HCT116 (cell line): Measurements from ENCODE around the gene GRIP2. TPM values are rescaled to one million over a fixed set of nuclear protein-coding genes. Genes with fewer than 3 reads are reported as not detected.

Source experiments
- ATAC-seq: fragments of 200-7000 bp; cut with Tn5 transposase; 2 replicates; pipeline ENCODE4 v1.9.1; 2020; ENCODE audit warnings: mild to moderate bottlenecking, moderate library complexity
- BruUV-seq: library from RNA; stranded (reverse); fragments of 400-500 nt; replicated peaks from 2 replicates; lab custom pipeline; 2021; lab: Mats Ljungman, UMichigan
- CTCF ChIA-PET: fragments of 300-600 bp; sonication (Branson Sonifier 250); formaldehyde crosslinking; loops from one replicate; lab custom pipeline; 2021; ENCODE audit warnings: antibody characterized with exemption; lab: Charles Lee
- POLR2A ChIA-PET: fragments of 300-600, 350-600 bp; sonication (Branson Sonifier 250); formaldehyde crosslinking; loops from one replicate; lab custom pipeline; 2021; ENCODE audit warnings: antibody characterized with exemption; lab: Charles Lee
- RAD21 ChIA-PET, 2 experiments: fragments of 300-600 bp; sonication (Branson Sonifier 250); formaldehyde crosslinking; loops; one replicate each; lab custom pipeline; 2023; ENCODE audit warnings: low total read pairs in 2 of 2; ENCODE audit not compliant: uncharacterized antibody in 2 of 2, unreplicated experiment in 2 of 2, low non-redundant PET in 1 of 2; lab: Charles Lee
- DNase-seq: peaks from one replicate; pipeline ENCODE4 v3.0.0-alpha.2; 2010; ENCODE audit warnings: low read depth, low spot score
- H2AFZ ChIP-seq: fragments of 200-600 bp; shearing (Covaris generic), sonication (generic); 2 replicates; pipeline ENCODE4 v1.6.1; 2017; ENCODE audit warnings: low read depth, mixed run types, mixed read lengths, antibody characterized with exemption, low read length; ENCODE audit not compliant: poor library complexity, severe bottlenecking
- H3K27ac ChIP-seq: 2 replicates; pipeline ENCODE4 v1.5.1; 2012; ENCODE audit warnings: low read depth, low read length
- H3K27me3 ChIP-seq: fragments of 200-600 bp; sonication (generic); 2 replicates; pipeline ENCODE4 v1.6.1; 2016; ENCODE audit warnings: mixed run types, low read length, mixed read lengths; ENCODE audit not compliant: insufficient read depth
- H3K36me3 ChIP-seq, 2 experiments: fragments of 200-500 bp in 1 of 2; fragments of 200-600 bp in 1 of 2; sonication (Bioruptor generic) in 1 of 2; sonication (generic) in 1 of 2; 2 replicates each; pipeline versions ENCODE4 v1.5.1 to v1.6.1; 2014 to 2016; ENCODE audit warnings: low read length in 2 of 2, inconsistent platforms in 1 of 2, mixed read lengths in 1 of 2, mixed run types in 1 of 2; ENCODE audit not compliant: insufficient read depth in 2 of 2, control insufficient read depth in 1 of 2
- H3K4me1 ChIP-seq, 2 experiments: fragments of 200-600 bp in 1 of 2; sonication (generic) in 1 of 2; 2 replicates each; pipeline versions ENCODE4 v1.5.1 to v1.6.1; 2012 to 2017; ENCODE audit warnings: low read length in 2 of 2, inconsistent platforms in 1 of 2, mild to moderate bottlenecking in 1 of 2, mixed read lengths in 1 of 2, mixed run types in 1 of 2, moderate library complexity in 1 of 2; ENCODE audit not compliant: insufficient read depth in 2 of 2, control insufficient read depth in 1 of 2
- H3K4me2 ChIP-seq: fragments of 200-600 bp; sonication (generic); 2 replicates; pipeline ENCODE4 v1.6.1; 2017; ENCODE audit warnings: mixed run types, low read length, mixed read lengths
- H3K4me3 ChIP-seq, 2 experiments: fragments of 200-600 bp in 1 of 2; sonication (generic) in 1 of 2; replicated peaks in 1 of 2; 2 replicates each; pipeline ENCODE4 v1.5.1; 2011 to 2016; ENCODE audit warnings: low read length in 2 of 2, control low read depth in 1 of 2, low read depth in 1 of 2, mild to moderate bottlenecking in 1 of 2, mixed read lengths in 1 of 2, mixed run types in 1 of 2
- H3K79me2 ChIP-seq: fragments of 200-600 bp; sonication (generic); 2 replicates; pipeline ENCODE4 v1.6.1; 2017; ENCODE audit warnings: mild to moderate bottlenecking, mixed run types, low read length, moderate library complexity, mixed read lengths; ENCODE audit not compliant: insufficient read depth
- H3K9ac ChIP-seq: fragments of 200-600 bp; sonication (generic); 2 replicates; pipeline ENCODE4 v1.6.1; 2016; ENCODE audit warnings: low read length, mixed read lengths
- H3K9me2 ChIP-seq: fragments of 200-600 bp; sonication (generic), shearing (Covaris generic); 2 replicates; pipeline ENCODE4 v1.6.1; 2017; ENCODE audit warnings: mixed run types, mild to moderate bottlenecking, moderate library complexity; ENCODE audit not compliant: insufficient read depth
- H3K9me3 ChIP-seq, 2 experiments: fragments of 200-500 bp in 1 of 2; fragments of 200-600 bp in 1 of 2; sonication (Bioruptor generic) in 1 of 2; sonication (generic) in 1 of 2; 2 replicates each; pipeline ENCODE4 v1.6.1; 2014 to 2017; ENCODE audit warnings: low read length in 2 of 2, mixed read lengths in 2 of 2, inconsistent platforms in 1 of 2, low read depth in 1 of 2, mild to moderate bottlenecking in 1 of 2, mixed run types in 1 of 2, moderate library complexity in 1 of 2; ENCODE audit not compliant: control insufficient read depth in 1 of 2, insufficient read depth in 1 of 2
- H4K20me1 ChIP-seq: fragments of 200-600 bp; sonication (generic), shearing (Covaris generic); 2 replicates; pipeline ENCODE4 v1.6.1; 2017; ENCODE audit warnings: mixed run types, mild to moderate bottlenecking, moderate library complexity; ENCODE audit not compliant: insufficient read depth
- ATF3 ChIP-seq: IDR thresholded peaks from 2 replicates; pipeline ENCODE4 v1.6.1; 2012
- CBX3 ChIP-seq: IDR thresholded peaks from 2 replicates; pipeline ENCODE4 v1.6.1; 2012; ENCODE audit warnings: low read depth
- CEBPB ChIP-seq: IDR thresholded peaks from 2 replicates; pipeline ENCODE4 v1.6.1; 2012; ENCODE audit warnings: low read depth
- CTCF ChIP-seq, 3 experiments: fragments of 200-600 bp in 1 of 3; sonication (generic) in 1 of 3; IDR thresholded peaks in 2 of 3; conservative IDR thresholded peaks in 1 of 3; 2 replicates each; pipeline ENCODE4 v1.5.1; 2012 to 2017; ENCODE audit warnings: low read depth in 2 of 3, low read length in 2 of 3, antibody characterized with exemption in 1 of 3, borderline replicate concordance in 1 of 3, control low read depth in 1 of 3, mild to moderate bottlenecking in 1 of 3, mixed read lengths in 1 of 3, mixed run types in 1 of 3, moderate library complexity in 1 of 3; ENCODE audit not compliant: insufficient read depth in 1 of 3
- ELF1 ChIP-seq: IDR thresholded peaks from 2 replicates; pipeline ENCODE4 v1.6.1; 2012; ENCODE audit warnings: low read depth, borderline replicate concordance
- FOSL1 ChIP-seq: IDR thresholded peaks from 2 replicates; pipeline ENCODE4 v1.6.1; 2012; ENCODE audit warnings: low read depth
- JUND ChIP-seq: IDR thresholded peaks from 2 replicates; pipeline ENCODE4 v1.6.1; 2012
- POLR2A ChIP-seq: IDR thresholded peaks from 2 replicates; pipeline ENCODE4 v1.7.0; 2011; ENCODE audit warnings: borderline replicate concordance; ENCODE audit not compliant: insufficient read depth, insufficient read length; ENCODE audit errors: extremely low read depth
- POLR2AphosphoS5 ChIP-seq: IDR thresholded peaks from 2 replicates; pipeline ENCODE4 v1.6.1; 2011; ENCODE audit warnings: mild to moderate bottlenecking, low read depth, low read length, moderate library complexity
- RAD21 ChIP-seq: IDR thresholded peaks from 2 replicates; pipeline ENCODE4 v1.6.1; 2012; ENCODE audit warnings: low read depth, mild to moderate bottlenecking
- SP1 ChIP-seq: IDR thresholded peaks from 2 replicates; pipeline ENCODE4 v1.6.1; 2012; ENCODE audit warnings: low read depth
- SRF ChIP-seq: IDR thresholded peaks from 2 replicates; pipeline ENCODE4 v1.6.1; 2012; ENCODE audit warnings: low read depth
- TCF7L2 ChIP-seq: IDR thresholded peaks from 2 replicates; pipeline ENCODE4 v1.7.0; 2011; ENCODE audit warnings: borderline replicate concordance, inconsistent platforms; ENCODE audit not compliant: insufficient read depth, insufficient read length; ENCODE audit errors: extremely low read depth
- YY1 ChIP-seq: IDR thresholded peaks from 2 replicates; pipeline ENCODE4 v1.6.1; 2011; ENCODE audit warnings: low read length, low read depth, moderate library complexity, mild to moderate bottlenecking; ENCODE audit not compliant: insufficient replicate concordance; ENCODE audit errors: extremely low read depth
- ZNF274 ChIP-seq: fragments of 200-500 bp; sonication (Bioruptor generic); IDR thresholded peaks from 2 replicates; pipeline ENCODE4 v1.6.1; 2014; ENCODE audit warnings: mild to moderate bottlenecking, low read depth, low read length, inconsistent platforms
- intact Hi-C: fragments of 100-400 bp; cut with micrococcal nuclease; formaldehyde crosslinking; loops from 2 replicates; pipeline ENCODE4 v1.10.0; 2022
- total RNA-seq: library from RNA; stranded (reverse); gene quantifications from one replicate; pipeline ENCODE4 v1.2.1, GENCODE V29; 2021; ENCODE audit not compliant: unreplicated experiment
- TF ChIP-seq, protein P1 (sequence below): IDR thresholded peaks from 2 replicates; pipeline ENCODE4 v1.6.1; 2011; ENCODE audit warnings: mild to moderate bottlenecking, low read length, moderate library complexity; ENCODE audit not compliant: insufficient replicate concordance; ENCODE audit errors: extremely low read depth
- TF ChIP-seq, protein P2 (sequence below): IDR thresholded peaks from 2 replicates; pipeline ENCODE4 v1.6.1; 2012

GRIP2 gene
- total RNA-seq, 1 experiment from 2014 or later = 0.34 TPM

DNA sequence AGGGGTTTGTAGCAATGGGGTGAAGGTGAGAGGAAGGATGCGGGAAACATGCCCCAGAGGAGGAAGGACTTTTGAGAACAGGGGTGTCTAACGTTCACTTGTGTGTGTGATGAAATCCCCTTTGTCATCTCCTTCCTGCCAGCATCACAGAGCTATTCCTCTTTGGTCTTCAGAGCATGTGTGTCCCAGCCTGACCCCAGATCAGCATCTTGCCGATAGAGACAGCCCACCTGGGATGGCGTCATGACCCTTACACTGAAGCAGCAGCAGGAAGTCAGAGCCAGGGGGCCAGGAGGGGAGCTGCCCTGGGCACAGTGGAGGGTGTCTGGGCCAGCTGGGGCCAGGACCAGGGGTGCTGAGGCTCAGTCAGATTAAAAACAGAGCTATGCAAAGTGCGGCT is 29.9 kb upstream of the GRIP2 start (continued):
- TF ChIP-seq, protein P1, sequence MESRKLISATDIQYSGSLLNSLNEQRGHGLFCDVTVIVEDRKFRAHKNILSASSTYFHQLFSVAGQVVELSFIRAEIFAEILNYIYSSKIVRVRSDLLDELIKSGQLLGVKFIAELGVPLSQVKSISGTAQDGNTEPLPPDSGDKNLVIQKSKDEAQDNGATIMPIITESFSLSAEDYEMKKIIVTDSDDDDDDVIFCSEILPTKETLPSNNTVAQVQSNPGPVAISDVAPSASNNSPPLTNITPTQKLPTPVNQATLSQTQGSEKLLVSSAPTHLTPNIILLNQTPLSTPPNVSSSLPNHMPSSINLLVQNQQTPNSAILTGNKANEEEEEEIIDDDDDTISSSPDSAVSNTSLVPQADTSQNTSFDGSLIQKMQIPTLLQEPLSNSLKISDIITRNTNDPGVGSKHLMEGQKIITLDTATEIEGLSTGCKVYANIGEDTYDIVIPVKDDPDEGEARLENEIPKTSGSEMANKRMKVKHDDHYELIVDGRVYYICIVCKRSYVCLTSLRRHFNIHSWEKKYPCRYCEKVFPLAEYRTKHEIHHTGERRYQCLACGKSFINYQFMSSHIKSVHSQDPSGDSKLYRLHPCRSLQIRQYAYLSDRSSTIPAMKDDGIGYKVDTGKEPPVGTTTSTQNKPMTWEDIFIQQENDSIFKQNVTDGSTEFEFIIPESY = no peak
- TF ChIP-seq, protein P2, sequence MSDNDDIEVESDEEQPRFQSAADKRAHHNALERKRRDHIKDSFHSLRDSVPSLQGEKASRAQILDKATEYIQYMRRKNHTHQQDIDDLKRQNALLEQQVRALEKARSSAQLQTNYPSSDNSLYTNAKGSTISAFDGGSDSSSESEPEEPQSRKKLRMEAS = no peak
- TF ChIP-seq CTCF (IDR thresholded peaks at IDR 0.05 in 2 of 3, conservative IDR thresholded peaks at IDR 0.05 in 1 of 3; ENCODE audit: borderline replicate concordance in 1 of 3, insufficient read depth in 1 of 3, low read depth in 2 of 3, low read length in 2 of 3) = no peak
- TF ChIP-seq SRF = no peak
- no peak for TF ChIP-seq POLR2A
- no peak for TF ChIP-seq FOSL1
- TF ChIP-seq POLR2AphosphoS5 = no peak
- no peak for TF ChIP-seq SP1
- TF ChIP-seq CBX3 = no peak
- no peak for TF ChIP-seq YY1
- no peak for TF ChIP-seq RAD21
- TF ChIP-seq ELF1 = no peak

DNA sequence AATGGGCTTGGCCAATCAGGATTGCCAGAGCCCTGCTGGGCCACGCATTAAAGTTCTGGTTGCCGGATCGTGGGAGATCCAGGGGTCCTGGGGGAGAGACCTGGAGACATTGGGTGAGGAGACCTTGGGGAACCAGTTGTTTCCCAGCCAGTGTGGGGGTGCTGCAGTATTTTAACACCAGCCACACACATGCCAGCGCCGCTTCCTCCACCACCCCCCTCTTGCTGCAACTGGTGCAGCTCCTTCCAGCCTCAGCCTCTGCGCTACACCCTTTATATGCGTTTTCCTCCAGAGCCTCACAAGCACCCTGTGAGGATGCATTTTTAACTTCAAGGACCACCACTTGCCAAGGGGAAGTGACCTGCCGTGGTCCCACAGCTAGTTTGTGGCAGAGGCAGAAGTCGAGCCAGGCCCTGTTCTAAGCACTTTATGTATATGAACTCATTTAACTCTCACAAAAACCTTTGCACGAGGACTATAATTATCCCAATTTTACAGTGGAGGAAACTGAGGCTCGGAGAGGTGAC is 29.4 kb upstream of the GRIP2 start:
- H3K36me3 ChIP-seq = no peaks in the 10 kb centered on the region
- ATAC-seq (no peak), DNase-seq (no peak)
- H3K9me2 ChIP-seq = no peaks in the 10 kb centered on the region
- no peaks in the 10 kb centered on the region for H4K20me1 ChIP-seq
- no peaks in the 10 kb centered on the region for H3K79me2 ChIP-seq
- no peak overlapping the region for H2AFZ ChIP-seq
- intact Hi-C loops = no loop called here
- POLR2A ChIA-PET = no interaction called here
- no TSS peak for BruUV-seq
- no peak overlapping the region for H3K4me2 ChIP-seq
- H3K27ac ChIP-seq = no peak overlapping the region
- no peaks in the 10 kb centered on the region for H3K4me1 ChIP-seq
- H3K9ac ChIP-seq = no peak overlapping the region
- CTCF ChIA-PET = no interaction called here
- no peak overlapping the region for H3K4me3 ChIP-seq
- RAD21 ChIA-PET = no interaction called here
- no peaks in the 10 kb centered on the region for H3K27me3 ChIP-seq
- H3K9me3 ChIP-seq = no peaks in the 10 kb centered on the region
- TF ChIP-seq, protein P1 = no peak
- TF ChIP-seq SP1 (no peak), TCF7L2 (no peak), JUND (no peak), POLR2A (no peak), CEBPB (no peak), ATF3 (no peak), ZNF274 (no peak), ELF1 (no peak)
- TF ChIP-seq, protein P2 = no peak
